ENCODE measurements around the gene AAMP.

The AAMP gene

DNA sequence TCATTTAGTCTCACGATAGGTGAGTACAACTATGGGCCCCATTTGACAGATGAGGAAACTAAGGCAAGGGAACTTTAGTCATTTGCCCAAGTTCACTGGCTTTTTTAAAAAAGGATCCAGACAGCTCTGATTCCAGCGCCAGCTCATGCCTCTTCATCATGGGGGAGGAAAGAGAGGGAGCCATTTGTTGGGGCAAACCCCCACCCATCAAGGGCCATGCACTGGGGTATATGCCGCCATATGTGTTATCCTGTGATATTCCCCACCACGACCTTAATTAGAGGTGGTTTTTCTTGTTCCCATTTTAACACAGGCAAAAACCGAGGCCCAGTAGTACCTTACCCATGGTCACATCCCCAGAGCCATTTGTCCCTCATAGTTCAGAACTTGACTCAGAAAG, 9.8 kb downstream of the AAMP start:
- TF ChIP-seq, protein P1, sequence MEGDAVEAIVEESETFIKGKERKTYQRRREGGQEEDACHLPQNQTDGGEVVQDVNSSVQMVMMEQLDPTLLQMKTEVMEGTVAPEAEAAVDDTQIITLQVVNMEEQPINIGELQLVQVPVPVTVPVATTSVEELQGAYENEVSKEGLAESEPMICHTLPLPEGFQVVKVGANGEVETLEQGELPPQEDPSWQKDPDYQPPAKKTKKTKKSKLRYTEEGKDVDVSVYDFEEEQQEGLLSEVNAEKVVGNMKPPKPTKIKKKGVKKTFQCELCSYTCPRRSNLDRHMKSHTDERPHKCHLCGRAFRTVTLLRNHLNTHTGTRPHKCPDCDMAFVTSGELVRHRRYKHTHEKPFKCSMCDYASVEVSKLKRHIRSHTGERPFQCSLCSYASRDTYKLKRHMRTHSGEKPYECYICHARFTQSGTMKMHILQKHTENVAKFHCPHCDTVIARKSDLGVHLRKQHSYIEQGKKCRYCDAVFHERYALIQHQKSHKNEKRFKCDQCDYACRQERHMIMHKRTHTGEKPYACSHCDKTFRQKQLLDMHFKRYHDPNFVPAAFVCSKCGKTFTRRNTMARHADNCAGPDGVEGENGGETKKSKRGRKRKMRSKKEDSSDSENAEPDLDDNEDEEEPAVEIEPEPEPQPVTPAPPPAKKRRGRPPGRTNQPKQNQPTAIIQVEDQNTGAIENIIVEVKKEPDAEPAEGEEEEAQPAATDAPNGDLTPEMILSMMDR (IDR thresholded peaks at IDR 0.05; ENCODE audit: insufficient read depth, low read length, poor library complexity, severe bottlenecking), result no peak
- DNase-seq (ENCODE audit: extremely low read depth, insufficient read length), result no peak
- Histone ChIP-seq H3K36me3 (ENCODE audit: control insufficient read depth, insufficient read depth, low read length) (peaks cover 23% of the 10 kb centered on the region), H3K4me3 (replicated peaks; ENCODE audit: low read depth, low read length) (no peak overlapping the region), H3K27me3 (replicated peaks; ENCODE audit: control insufficient read depth, insufficient read depth, low read length) (no peaks in the 10 kb centered on the region)

- no peaks in the 10 kb centered on the region for H3K27me3 ChIP-seq (replicated peaks; ENCODE audit: control insufficient read depth, insufficient read depth, low read length)
- H3K4me3 ChIP-seq (replicated peaks; ENCODE audit: low read depth, low read length), result no peak overlapping the region
- peaks cover 21% of the 10 kb centered on the region for H3K36me3 ChIP-seq (ENCODE audit: control insufficient read depth, insufficient read depth, low read length)
- no peak for DNase-seq (ENCODE audit: extremely low read depth, insufficient read length)
- TF ChIP-seq, protein P1 (IDR thresholded peaks at IDR 0.05; ENCODE audit: insufficient read depth, low read length, poor library complexity, severe bottlenecking), result no peak
Measured at GRCh38 chr2:218259099-218259961, 10.6 kb downstream of the AAMP start.

- DNase-seq (ENCODE audit: extremely low read depth, insufficient read length), result peak; percentile 54
- TF ChIP-seq, protein P1 (IDR thresholded peaks at IDR 0.05; ENCODE audit: insufficient read depth, low read length, poor library complexity, severe bottlenecking), result peak; percentile 76
- peaks cover 22% of the 10 kb centered on the region for H3K36me3 ChIP-seq (ENCODE audit: control insufficient read depth, insufficient read depth, low read length)
Measured at GRCh38 chr2:218257390-218257981, 12.5 kb downstream of the AAMP start.

GRCh38 chr2:218256612-218257350, 13.2 kb downstream of the AAMP start:
- Histone ChIP-seq H3K36me3 (ENCODE audit: control insufficient read depth, insufficient read depth, low read length) (peaks cover 27% of the 10 kb centered on the region), H3K27me3 (replicated peaks; ENCODE audit: control insufficient read depth, insufficient read depth, low read length) (no peaks in the 10 kb centered on the region), H3K4me3 (replicated peaks; ENCODE audit: low read depth, low read length) (no peak overlapping the region)
- no peak for DNase-seq (ENCODE audit: extremely low read depth, insufficient read length)
- TF ChIP-seq, protein P1 (IDR thresholded peaks at IDR 0.05; ENCODE audit: insufficient read depth, low read length, poor library complexity, severe bottlenecking), result no peak

More at GRCh38 chr2:218257390-218257981, 12.5 kb downstream of the AAMP start:
- Histone ChIP-seq H3K27me3 (replicated peaks; ENCODE audit: control insufficient read depth, insufficient read depth, low read length) (no peaks in the 10 kb centered on the region), H3K4me3 (replicated peaks; ENCODE audit: low read depth, low read length) (no peak overlapping the region)

GRCh38 chr2:218255446-218255845, 14.5 kb downstream of the AAMP start:
- peaks cover 33% of the 10 kb centered on the region for H3K36me3 ChIP-seq (ENCODE audit: control insufficient read depth, insufficient read depth, low read length)
- no peak for DNase-seq (ENCODE audit: extremely low read depth, insufficient read length)

More at GRCh38 chr2:218255446-218255845, 14.5 kb downstream of the AAMP start:
- TF ChIP-seq, protein P1 (IDR thresholded peaks at IDR 0.05; ENCODE audit: insufficient read depth, low read length, poor library complexity, severe bottlenecking), result no peak
- H3K4me3 ChIP-seq (replicated peaks; ENCODE audit: low read depth, low read length), result no peak overlapping the region
- no peaks in the 10 kb centered on the region for H3K27me3 ChIP-seq (replicated peaks; ENCODE audit: control insufficient read depth, insufficient read depth, low read length)
